H1 (cell line): ENCODE measurements around the gene INAFM2. TPM values are rescaled to one million over a fixed set of nuclear protein-coding genes. Genes with fewer than 3 reads are reported as not detected.

Experiments used
- CTCF ChIA-PET: fragments of 300-600 bp; sonication (Branson Sonifier 250); formaldehyde crosslinking; loops from one replicate; lab custom pipeline; 2021; ENCODE audit not compliant: partially characterized antibody; lab: Charles Lee
- POLR2A ChIA-PET: fragments of 300-600 bp; sonication (Branson Sonifier 250); formaldehyde crosslinking; loops from one replicate; lab custom pipeline; 2021; ENCODE audit warnings: inconsistent platforms; ENCODE audit not compliant: partially characterized antibody; lab: Charles Lee
- DNase-seq, 2 experiments: peaks; one replicate each; pipeline versions ENCODE4 v3.0.0 to v3.0.0-alpha.2; 2010 to 2022; ENCODE audit warnings: low spot score in 2 of 2, low read depth in 1 of 2, mixed read lengths in 1 of 2
- FAIRE-seq: peaks from 2 replicates; lab custom pipeline; 2011; peaks lifted over from hg19 to GRCh38; lab: Jason Lieb, UNC
- H2AFZ ChIP-seq: 2 replicates; pipeline ENCODE4 v1.8.1; 2012; ENCODE audit warnings: low read length, inconsistent platforms
- H2AK5ac ChIP-seq: 2 replicates; pipeline ENCODE4 v1.6.1; 2013; ENCODE audit warnings: low read depth, low read length
- H2BK120ac ChIP-seq: replicated peaks from 2 replicates; pipeline ENCODE3; 2013; ENCODE audit warnings: low read depth, low read length, inconsistent platforms
- H2BK12ac ChIP-seq: 2 replicates; pipeline ENCODE4 v1.6.1; 2013; ENCODE audit warnings: low read depth, low read length
- H2BK15ac ChIP-seq: 2 replicates; pipeline ENCODE4 v1.6.1; 2013; ENCODE audit warnings: low read length
- H2BK20ac ChIP-seq: 2 replicates; pipeline ENCODE4 v1.6.1; 2013; ENCODE audit warnings: low read length
- H2BK5ac ChIP-seq: 2 replicates; pipeline ENCODE4 v1.6.1; 2013; ENCODE audit warnings: low read depth, low read length
- H3K14ac ChIP-seq: 2 replicates; pipeline ENCODE4 v1.6.1; 2013; ENCODE audit warnings: inconsistent platforms; ENCODE audit not compliant: insufficient read length
- H3K18ac ChIP-seq: 2 replicates; pipeline ENCODE4 v1.6.1; 2013; ENCODE audit warnings: low read length; ENCODE audit errors: extremely low read depth
- H3K23ac ChIP-seq: 2 replicates; pipeline ENCODE4 v1.6.1; 2013; ENCODE audit warnings: inconsistent platforms; ENCODE audit not compliant: insufficient read length
- H3K23me2 ChIP-seq: 2 replicates; pipeline ENCODE4 v1.6.1; 2013; ENCODE audit warnings: low read depth, low read length
- H3K27ac ChIP-seq: 2 replicates; pipeline ENCODE4 v1.6.1; 2011; ENCODE audit warnings: low read depth, low read length, inconsistent platforms
- H3K27me3 ChIP-seq, 4 experiments: replicated peaks in 1 of 4; 1 replicate in 1 of 4; 2 replicates in 3 of 4; pipeline versions ENCODE4 v1.6.1 to v1.8.1; 2011 to 2013; ENCODE audit warnings: low read length in 3 of 4, mild to moderate bottlenecking in 3 of 4, inconsistent platforms in 2 of 4, mixed read lengths in 2 of 4, moderate library complexity in 1 of 4; ENCODE audit not compliant: control insufficient read depth in 3 of 4, insufficient read depth in 3 of 4; ENCODE audit errors: extremely low read depth in 1 of 4
- H3K36me3 ChIP-seq, 4 experiments: 2 replicates each; pipeline versions ENCODE4 v1.6.1 to v1.8.1; 2011 to 2013; ENCODE audit warnings: mild to moderate bottlenecking in 4 of 4, low read length in 3 of 4, moderate library complexity in 2 of 4, control low read depth in 1 of 4, inconsistent platforms in 1 of 4; ENCODE audit not compliant: insufficient read depth in 4 of 4, control insufficient read depth in 2 of 4
- H3K4ac ChIP-seq: replicated peaks from 2 replicates; pipeline ENCODE3; 2013; ENCODE audit warnings: low read length, low read depth, mixed read lengths, inconsistent platforms; ENCODE audit not compliant: insufficient read length
- H3K4me1 ChIP-seq, 4 experiments: replicated peaks in 1 of 4; 1 replicate in 1 of 4; 2 replicates in 3 of 4; pipeline versions ENCODE4 v1.6.1 to v1.8.1; 2011 to 2013; ENCODE audit warnings: low read length in 3 of 4, inconsistent platforms in 2 of 4, mixed read lengths in 1 of 4; ENCODE audit not compliant: insufficient read depth in 4 of 4, control insufficient read depth in 3 of 4
- H3K4me2 ChIP-seq, 2 experiments: 2 replicates each; pipeline versions ENCODE4 v1.6.1 to v1.8.1; 2011 to 2013; ENCODE audit warnings: low read depth in 2 of 2, low read length in 2 of 2, control low read depth in 1 of 2, inconsistent platforms in 1 of 2, mild to moderate bottlenecking in 1 of 2; ENCODE audit not compliant: insufficient read depth in 1 of 2
- H3K4me3 ChIP-seq, 4 experiments: fragments of 200-600, 300-600 bp in 1 of 4; sonication (generic), shearing (Covaris generic), sonication (Bioruptor Twin) in 1 of 4; 2 replicates each; pipeline versions ENCODE4 v1.5.1 to v1.8.1; 2011 to 2016; ENCODE audit warnings: low read length in 4 of 4, low read depth in 3 of 4, control low read depth in 2 of 4, inconsistent platforms in 2 of 4, mild to moderate bottlenecking in 2 of 4, mixed read lengths in 1 of 4, moderate library complexity in 1 of 4; ENCODE audit not compliant: insufficient read depth in 2 of 4; ENCODE audit errors: extremely low read depth in 1 of 4
- H3K56ac ChIP-seq: replicated peaks from 2 replicates; pipeline ENCODE3; 2013; ENCODE audit warnings: low read depth, mild to moderate bottlenecking, mixed read lengths, low read length, inconsistent platforms; ENCODE audit not compliant: insufficient read length
- H3K79me1 ChIP-seq: 2 replicates; pipeline ENCODE4 v1.6.1; 2013; ENCODE audit warnings: low read depth, low read length, control low read depth
- H3K79me2 ChIP-seq, 2 experiments: 2 replicates each; pipeline versions ENCODE4 v1.6.1 to v1.8.1; 2012 to 2013; ENCODE audit warnings: low read length in 2 of 2, mild to moderate bottlenecking in 2 of 2, inconsistent platforms in 1 of 2; ENCODE audit not compliant: insufficient read depth in 2 of 2, control insufficient read depth in 1 of 2
- H3K9ac ChIP-seq, 4 experiments: replicated peaks in 1 of 4; 1 replicate in 1 of 4; 2 replicates in 3 of 4; pipeline versions ENCODE4 v1.6.1 to v1.8.1; 2011 to 2013; ENCODE audit warnings: low read depth in 3 of 4, low read length in 3 of 4, control low read depth in 2 of 4, mild to moderate bottlenecking in 2 of 4, moderate library complexity in 2 of 4, inconsistent platforms in 1 of 4; ENCODE audit errors: extremely low read depth in 1 of 4
- H3K9me3 ChIP-seq, 2 experiments: 2 replicates each; pipeline versions ENCODE4 v1.6.1 to v1.8.1; 2012 to 2013; ENCODE audit warnings: mild to moderate bottlenecking in 2 of 2, moderate library complexity in 2 of 2, control low read depth in 1 of 2, inconsistent platforms in 1 of 2, low read depth in 1 of 2, low read length in 1 of 2, mixed read lengths in 1 of 2; ENCODE audit not compliant: insufficient read depth in 2 of 2
- H4K20me1 ChIP-seq, 2 experiments: replicated peaks in 1 of 2; 2 replicates each; pipeline versions ENCODE3 to v1.8.1; 2011 to 2013; ENCODE audit warnings: inconsistent platforms in 2 of 2, low read length in 2 of 2, mild to moderate bottlenecking in 1 of 2; ENCODE audit not compliant: insufficient read depth in 2 of 2, control insufficient read depth in 1 of 2
- H4K5ac ChIP-seq: 2 replicates; pipeline ENCODE4 v1.6.1; 2013; ENCODE audit warnings: low read length, low read depth, mixed read lengths, inconsistent platforms; ENCODE audit not compliant: insufficient read length
- H4K8ac ChIP-seq: 2 replicates; pipeline ENCODE4 v1.8.0; 2013; ENCODE audit warnings: mild to moderate bottlenecking, moderate library complexity, low read length, inconsistent platforms; ENCODE audit not compliant: insufficient read depth; ENCODE audit errors: extremely low read depth
- H4K91ac ChIP-seq: replicated peaks from 2 replicates; pipeline ENCODE3; 2013; ENCODE audit warnings: low read length, mixed read lengths, inconsistent platforms; ENCODE audit not compliant: insufficient read length
- BACH1 ChIP-seq: IDR thresholded peaks from 2 replicates; pipeline ENCODE4 v1.6.1; 2012; ENCODE audit warnings: low read length, improper control_type of control experiment
- CBX8 ChIP-seq: fragments of 300-800, 300-1000 bp; sonication (generic); IDR thresholded peaks from 2 replicates; pipeline ENCODE4 v1.7.1; 2016; ENCODE audit warnings: low read depth, low read length, borderline replicate concordance
- CEBPB ChIP-seq: IDR thresholded peaks from 2 replicates; pipeline ENCODE4 v1.6.1; 2012; ENCODE audit warnings: low read depth, low read length
- FOSL1 ChIP-seq: IDR thresholded peaks from 2 replicates; pipeline ENCODE4 v1.6.1; 2011; ENCODE audit warnings: mild to moderate bottlenecking, low read depth, low read length, moderate library complexity; ENCODE audit not compliant: insufficient read depth
- JUND ChIP-seq: IDR thresholded peaks from 2 replicates; pipeline ENCODE4 v1.6.1; 2011; ENCODE audit warnings: mild to moderate bottlenecking, improper control_type of control experiment, low read length
- KDM1A ChIP-seq: fragments of 200-600, 300-600 bp; sonication (generic); IDR thresholded peaks from 2 replicates; pipeline ENCODE4 v1.7.1; 2016; ENCODE audit warnings: mild to moderate bottlenecking, low read length, borderline replicate concordance
- POLR2A ChIP-seq, 2 experiments: IDR thresholded peaks; 1 replicate in 1 of 2; 2 replicates in 1 of 2; pipeline ENCODE4 v1.6.1; 2011; ENCODE audit warnings: low read depth in 2 of 2, low read length in 2 of 2, mild to moderate bottlenecking in 2 of 2; ENCODE audit errors: control extremely low read depth in 1 of 2
- POU5F1 ChIP-seq: IDR thresholded peaks from 2 replicates; pipeline ENCODE4 v1.6.1; 2011; ENCODE audit warnings: low read depth, mild to moderate bottlenecking, low read length, moderate library complexity
- SP2 ChIP-seq: IDR thresholded peaks from 2 replicates; pipeline ENCODE4 v1.6.1; 2012; ENCODE audit warnings: mild to moderate bottlenecking, low read length, inconsistent platforms
- TAF7 ChIP-seq: optimal IDR thresholded peaks from 2 replicates; pipeline ENCODE3; 2011; ENCODE audit warnings: low read depth, mild to moderate bottlenecking, inconsistent platforms, low read length, moderate library complexity, borderline replicate concordance
- TBP ChIP-seq: IDR thresholded peaks from 2 replicates; pipeline ENCODE4 v1.6.1; 2011; ENCODE audit warnings: low read depth, low read length, improper control_type of control experiment
- WGBS, 2 experiments: shearing (Covaris generic) in 1 of 2; methylation state at CpG; one replicate each; pipeline versions ENCODE4 v1.1.6 to v1.1.7; 2013 to 2015; ENCODE audit warnings: low lambda C conversion rate in 2 of 2, mixed read lengths in 2 of 2, inconsistent platforms in 1 of 2, low coverage in 1 of 2, missing lambda C conversion rate in 1 of 2; ENCODE audit not compliant: insufficient replicate concordance in 2 of 2, insufficient coverage in 1 of 2, insufficient read length in 1 of 2; ENCODE audit errors: extremely low coverage in 1 of 2, missing lambda C conversion rate in 1 of 2; 5-methylcytosine and 5-hydroxymethylcytosine counted together
- polyA plus RNA-seq, 7 experiments: library from polyadenylated mRNA; depleted of rRNA in 3 of 7; stranded (reverse) in 5 of 7; unstranded in 2 of 7; fragments of >200 nt in 5 of 7; fragments of 200-250 nt in 2 of 7; gene quantifications; 1 replicate in 5 of 7; 2 replicates in 1 of 7; 4 replicates in 1 of 7; pipeline versions ENCODE4 v1.2.1 to v1.2.3, GENCODE V29; 2011 to 2013; ENCODE audit warnings: missing spikeins in 2 of 7, mixed read lengths in 2 of 7
- total RNA-seq: library from RNA; stranded (reverse); fragmentation: NEBNext Ultra II Directional; extraction: Animal tissue kit (Norgen Biotek cat#: 25700); gene quantifications from 2 replicates; pipeline ENCODE4 v1.2.1, GENCODE V29; 2021
- TF ChIP-seq, protein P1 (sequence below), 3 experiments: IDR thresholded peaks; 1 replicate in 2 of 3; 2 replicates in 1 of 3; pipeline versions ENCODE4 v1.5.1 to v1.6.1; 2011; ENCODE audit warnings: low read length in 3 of 3, mild to moderate bottlenecking in 3 of 3, inconsistent platforms in 2 of 3, low read depth in 1 of 3, moderate library complexity in 1 of 3; ENCODE audit not compliant: insufficient read depth in 1 of 3; ENCODE audit errors: control extremely low read depth in 1 of 3

INAFM2 gene
- total and polyA plus RNA-seq, 2 of the 8 experiments (the other 6 are each of a cell fraction or from before 2014, with no cell fraction given), result 15.3 to 35.1 TPM

DNA sequence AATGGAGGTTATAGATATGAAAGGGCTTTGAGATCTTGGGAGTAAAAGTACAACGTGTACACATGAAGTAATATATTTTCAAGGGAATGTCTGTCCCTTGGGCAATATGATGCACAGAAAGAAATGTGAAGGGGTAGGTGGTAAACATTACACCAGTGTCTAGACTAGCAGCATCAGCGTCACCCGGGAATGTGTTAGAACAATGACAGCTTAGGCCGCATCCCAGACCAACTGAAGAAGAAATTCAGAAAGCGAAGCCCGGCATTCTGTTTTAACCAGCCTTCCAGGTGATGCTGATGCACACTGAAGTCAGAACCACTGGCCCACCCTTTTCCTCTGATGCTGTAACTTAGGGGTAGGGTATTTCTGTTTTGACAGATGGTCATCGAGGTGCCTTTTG lies 6.3 kb downstream of the INAFM2 start:
- peaks cover 2% of the 10 kb centered on the region for H3K23me2 ChIP-seq
- H2BK20ac ChIP-seq, result no peak overlapping the region
- H2BK120ac ChIP-seq, result no peak overlapping the region
- no peak overlapping the region for H3K27ac ChIP-seq
- peaks cover 0 to 11% (median 0%) of the 10 kb centered on the region in 4 experiments; a peak in 3 of 8 replicates for H3K36me3 ChIP-seq
- H3K14ac ChIP-seq, result no peak overlapping the region
- H3K56ac ChIP-seq, result no peak overlapping the region
- CTCF ChIA-PET, result interaction anchor here (1.0 to 21.1 kb wide), 7 partner anchors 8 to 93 kb away, joined by 3 to 295 read pairs (median 15); partner anchors contain the start of genes CCDC9B and PLCB2
- H4K91ac ChIP-seq, result no peak overlapping the region
- H3K4me3 ChIP-seq, result no peak overlapping the region
- no peak overlapping the region for H2AK5ac ChIP-seq
- peaks cover 0 to 6% (median 0%) of the 10 kb centered on the region in 4 experiments; a peak in 1 of 7 replicates for H3K27me3 ChIP-seq
- DNase-seq (no peak), FAIRE-seq (no peak)
- H4K8ac ChIP-seq, result no peak overlapping the region
- no peaks in the 10 kb centered on the region; the same call in 1 of the 2 replicates for H3K79me1 ChIP-seq
- H3K4ac ChIP-seq, result no peak overlapping the region
- H3K79me2 ChIP-seq, result peaks cover 0 to 12% of the 10 kb centered on the region in 2 experiments; a peak in 2 of 4 replicates
- H4K20me1 ChIP-seq, result no peaks in the 10 kb centered on the region
- H3K4me1 ChIP-seq, result peaks cover 26 to 41% (median 29%) of the 10 kb centered on the region in 4 experiments
- H2BK12ac ChIP-seq, result no peak overlapping the region
- no peak overlapping the region for H3K9ac ChIP-seq
- no peak overlapping the region for H2BK5ac ChIP-seq
- H2BK15ac ChIP-seq, result no peak overlapping the region
- no peak overlapping the region for H3K23ac ChIP-seq
- H3K9me3 ChIP-seq, result no peaks in the 10 kb centered on the region; a peak in 1 of 4 replicates
- WGBS, 2 experiments, result 95% methylated on average over 7 of the region's 7 CpGs; no CpG with 5 or more reads in 1 of the 2 experiments
- H4K5ac ChIP-seq, result no peak overlapping the region
- no peak overlapping the region for H2AFZ ChIP-seq
- no peak overlapping the region for H3K4me2 ChIP-seq
- POLR2A ChIA-PET, result interaction anchor here (0.9 to 5.6 kb wide), 3 partner anchors 8 to 100 kb away, joined by 3 to 66 read pairs (median 3); partner anchors contain the start of genes CCDC9B and PLCB2
- H3K18ac ChIP-seq, result no peak overlapping the region
- TF ChIP-seq BACH1 (no peak), CBX8 (no peak), POU5F1 (no peak), POLR2A (IDR thresholded peaks at IDR 0.05; ENCODE audit: control extremely low read depth in 1 of 2, low read depth in 2 of 2, low read length in 2 of 2) (no peak), KDM1A (no peak), JUND (no peak), TAF7 (no peak), CEBPB (no peak), TBP (no peak), FOSL1 (no peak), SP2 (no peak)
- TF ChIP-seq, protein P1, sequence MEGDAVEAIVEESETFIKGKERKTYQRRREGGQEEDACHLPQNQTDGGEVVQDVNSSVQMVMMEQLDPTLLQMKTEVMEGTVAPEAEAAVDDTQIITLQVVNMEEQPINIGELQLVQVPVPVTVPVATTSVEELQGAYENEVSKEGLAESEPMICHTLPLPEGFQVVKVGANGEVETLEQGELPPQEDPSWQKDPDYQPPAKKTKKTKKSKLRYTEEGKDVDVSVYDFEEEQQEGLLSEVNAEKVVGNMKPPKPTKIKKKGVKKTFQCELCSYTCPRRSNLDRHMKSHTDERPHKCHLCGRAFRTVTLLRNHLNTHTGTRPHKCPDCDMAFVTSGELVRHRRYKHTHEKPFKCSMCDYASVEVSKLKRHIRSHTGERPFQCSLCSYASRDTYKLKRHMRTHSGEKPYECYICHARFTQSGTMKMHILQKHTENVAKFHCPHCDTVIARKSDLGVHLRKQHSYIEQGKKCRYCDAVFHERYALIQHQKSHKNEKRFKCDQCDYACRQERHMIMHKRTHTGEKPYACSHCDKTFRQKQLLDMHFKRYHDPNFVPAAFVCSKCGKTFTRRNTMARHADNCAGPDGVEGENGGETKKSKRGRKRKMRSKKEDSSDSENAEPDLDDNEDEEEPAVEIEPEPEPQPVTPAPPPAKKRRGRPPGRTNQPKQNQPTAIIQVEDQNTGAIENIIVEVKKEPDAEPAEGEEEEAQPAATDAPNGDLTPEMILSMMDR (IDR thresholded peaks at IDR 0.05; ENCODE audit: control extremely low read depth in 1 of 3, insufficient read depth in 1 of 3, low read depth in 1 of 3, low read length in 3 of 3), result no peak
